IgD-negative memory B cell (primary cell): ENCODE data around the gene EMILIN1. TPM values are rescaled to one million over a fixed set of nuclear protein-coding genes. Genes with fewer than 3 reads are reported as not detected.

Experiments used
- H3K27ac Mint-ChIP-seq, 3 donors: one replicate each; pipeline ENCODE4 v1.8.0; 2020 to 2022; ENCODE audit warnings: mild to moderate bottlenecking in 3 of 3, mixed read lengths in 3 of 3, moderate library complexity in 1 of 3
- H3K27me3 Mint-ChIP-seq: one replicate; pipeline ENCODE4 v1.8.0; 2021; ENCODE audit warnings: mixed read lengths
- H3K36me3 Mint-ChIP-seq: one replicate; pipeline ENCODE4 v1.8.0; 2020; ENCODE audit warnings: mild to moderate bottlenecking, mixed read lengths
- H3K4me1 Mint-ChIP-seq, 3 donors: one replicate each; pipeline ENCODE4 v1.8.0; 2020 to 2022; ENCODE audit warnings: mixed read lengths in 3 of 3, mild to moderate bottlenecking in 1 of 3
- H3K4me3 Mint-ChIP-seq, 4 donors: one replicate each; pipeline ENCODE4 v1.8.0; 2020 to 2022; ENCODE audit warnings: mild to moderate bottlenecking in 4 of 4, mixed read lengths in 4 of 4, moderate library complexity in 3 of 4
- H3K9me3 Mint-ChIP-seq, 3 donors: one replicate each; pipeline ENCODE4 v1.8.0; 2020 to 2021; ENCODE audit warnings: mixed read lengths in 3 of 3, mild to moderate bottlenecking in 1 of 3
- polyA plus RNA-seq: library from polyadenylated mRNA; unstranded; fragments of 300-500 nt; fragmentation: Illumina TruSeq; gene quantifications from one replicate; pipeline ENCODE4 v1.2.3, GENCODE V29; 2021

EMILIN1 gene
- polyA plus RNA-seq, 1 donor from 2014 or later: 0.61 TPM

DNA sequence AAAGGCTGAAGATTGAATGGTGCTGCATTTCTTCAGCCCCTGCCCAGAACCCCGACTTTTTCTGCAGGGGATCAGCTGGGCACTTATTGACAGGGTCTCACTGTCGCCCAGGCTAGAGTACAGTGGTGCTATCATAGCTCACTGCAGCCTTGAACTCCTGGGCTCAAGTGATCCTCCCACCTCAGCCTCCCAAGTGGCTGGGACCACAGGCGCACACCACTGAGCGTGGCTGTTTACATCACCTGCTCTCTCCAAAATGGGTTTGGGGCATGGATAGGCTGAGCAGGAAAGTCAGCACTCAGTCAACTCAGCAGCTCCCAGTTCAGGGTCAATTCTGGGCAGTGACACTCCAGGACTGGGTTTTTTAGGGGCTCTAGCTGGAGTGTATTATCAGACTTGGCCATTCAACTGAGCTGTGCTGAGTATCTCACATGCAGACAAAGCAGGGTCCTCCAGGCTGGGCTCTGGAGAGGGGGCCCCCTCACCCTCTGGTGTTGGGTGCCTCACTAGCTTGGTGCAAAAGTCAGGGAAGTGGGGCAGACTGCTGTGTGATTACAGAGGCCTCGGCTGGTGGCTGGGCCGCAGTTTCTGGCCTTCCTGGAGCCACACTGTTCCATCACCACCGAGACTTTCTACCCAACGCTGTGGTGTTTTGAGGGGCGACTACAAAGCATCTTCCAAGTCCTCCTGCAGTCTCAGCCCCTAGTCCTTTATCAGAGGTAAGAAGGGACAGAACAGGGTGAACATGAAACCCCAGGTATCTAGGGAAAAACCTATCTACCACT lies 49.7 kb downstream of the EMILIN1 start:
- Mint-ChIP-seq H3K27ac (no peak overlapping the region), H3K4me1 (peaks cover 6 to 8% (median 7%) of the 10 kb centered on the region in 3 donors), H3K27me3 (no peaks in the 10 kb centered on the region), H3K4me3 (peak overlapping the region in 1 of 4 donors; percentile 64), H3K9me3 (no peaks in the 10 kb centered on the region), H3K36me3 (no peaks in the 10 kb centered on the region)

DNA sequence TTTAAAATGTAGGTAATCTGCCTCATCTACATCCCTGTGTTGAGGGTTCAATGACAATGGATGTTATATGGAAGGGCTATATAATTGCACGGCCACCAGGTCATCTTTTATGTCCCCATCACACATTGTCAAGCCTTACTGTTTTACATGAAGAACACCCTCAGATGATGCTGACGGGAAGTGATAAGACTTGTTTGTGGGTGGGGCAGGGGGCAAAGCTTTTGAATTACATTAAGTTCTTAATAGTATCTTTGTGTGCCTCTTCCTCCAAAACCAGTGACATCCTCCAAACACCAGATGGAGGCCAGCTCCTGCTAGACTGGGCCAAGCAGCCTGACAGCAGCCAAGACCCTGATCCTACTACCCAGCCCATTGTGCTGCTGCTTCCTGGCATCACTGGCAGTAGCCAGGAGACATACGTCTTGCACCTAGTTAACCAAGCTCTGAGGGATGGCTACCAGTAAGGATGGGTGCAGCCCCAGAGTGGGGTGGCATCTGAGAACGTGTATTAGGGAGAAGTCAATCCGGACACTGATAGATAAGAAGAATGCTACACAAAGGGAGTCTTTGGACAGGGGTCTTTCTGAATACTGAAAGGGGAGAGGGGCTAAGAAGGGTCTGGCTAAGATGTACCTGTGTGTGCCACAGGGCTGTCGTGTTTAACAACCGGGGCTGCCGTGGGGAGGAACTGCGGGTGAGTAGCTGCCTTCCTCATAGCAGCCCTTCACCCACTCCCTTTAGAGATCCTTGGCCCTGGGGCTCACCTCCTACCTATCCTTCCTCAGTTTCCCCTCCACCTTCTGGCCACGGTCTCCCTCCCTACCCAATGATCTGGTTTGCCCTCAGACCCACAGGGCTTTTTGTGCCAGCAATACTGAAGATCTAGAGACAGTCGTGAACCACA lies 50.5 kb downstream of the EMILIN1 start:
- peak overlapping the region in 1 of 4 donors; percentile 64 for H3K4me3 Mint-ChIP-seq
- H3K9me3 Mint-ChIP-seq: no peaks in the 10 kb centered on the region
- peak overlapping the region in 2 of 3 donors; percentile 18 to 29 for H3K27ac Mint-ChIP-seq
- H3K27me3 Mint-ChIP-seq: no peaks in the 10 kb centered on the region
- H3K4me1 Mint-ChIP-seq: peaks cover 8 to 15% (median 12%) of the 10 kb centered on the region in 3 donors
- peaks cover 2% of the 10 kb centered on the region for H3K36me3 Mint-ChIP-seq

DNA sequence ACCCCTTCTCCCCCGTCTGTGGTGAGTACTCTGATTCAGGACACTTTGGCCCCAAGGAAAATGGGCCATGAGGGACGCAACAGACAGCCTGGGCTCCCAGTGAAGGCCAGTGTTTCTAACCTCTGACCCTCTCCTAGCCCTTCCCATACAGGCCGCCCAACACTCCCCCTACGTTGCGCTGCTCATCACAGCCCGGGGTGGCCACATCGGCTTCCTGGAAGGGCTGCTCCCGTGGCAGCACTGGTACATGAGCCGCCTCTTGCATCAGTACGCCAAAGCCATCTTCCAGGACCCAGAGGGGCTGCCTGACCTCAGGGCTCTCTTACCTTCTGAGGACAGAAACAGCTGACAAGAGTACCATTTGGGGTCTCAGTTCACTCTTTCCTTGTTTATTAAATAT lies 52.0 kb downstream of the EMILIN1 start:
- Mint-ChIP-seq H3K4me3 (peak overlapping the region in 3 of 4 donors; percentile 43 to 52 (median 49)), H3K27ac (peak overlapping the region in 1 of 3 donors; percentile 39), H3K4me1 (peaks cover 10 to 17% (median 17%) of the 10 kb centered on the region in 3 donors), H3K27me3 (peaks cover 1% of the 10 kb centered on the region), H3K9me3 (no peaks in the 10 kb centered on the region), H3K36me3 (peaks cover 2% of the 10 kb centered on the region)

DNA sequence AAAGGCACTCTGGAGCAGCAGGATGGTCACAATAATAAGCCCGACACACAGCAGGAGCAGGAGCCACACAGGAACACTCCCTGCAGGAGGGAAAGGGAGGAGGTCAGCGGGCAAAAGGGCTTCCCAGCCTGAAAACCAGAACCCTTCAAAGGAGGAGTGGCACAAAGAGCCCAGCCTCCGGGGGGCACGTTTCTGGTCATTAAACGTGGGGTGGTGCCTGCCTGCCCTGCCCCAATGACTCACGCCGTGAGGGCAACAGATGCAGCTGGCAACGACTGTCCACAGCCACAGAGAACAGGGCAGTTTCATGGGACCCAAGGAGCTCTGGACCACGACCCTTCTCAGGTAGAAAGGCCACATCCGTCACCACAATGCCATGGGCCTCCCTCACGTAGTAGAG lies 53.0 kb downstream of the EMILIN1 start:
- H3K9me3 Mint-ChIP-seq: no peaks in the 10 kb centered on the region
- no peak overlapping the region for H3K27ac Mint-ChIP-seq
- H3K36me3 Mint-ChIP-seq: peaks cover 2% of the 10 kb centered on the region
- H3K4me3 Mint-ChIP-seq: peak overlapping the region in 1 of 4 donors; percentile 52
- H3K27me3 Mint-ChIP-seq: peaks cover 1% of the 10 kb centered on the region
- H3K4me1 Mint-ChIP-seq: peaks cover 10 to 18% (median 15%) of the 10 kb centered on the region in 3 donors

DNA sequence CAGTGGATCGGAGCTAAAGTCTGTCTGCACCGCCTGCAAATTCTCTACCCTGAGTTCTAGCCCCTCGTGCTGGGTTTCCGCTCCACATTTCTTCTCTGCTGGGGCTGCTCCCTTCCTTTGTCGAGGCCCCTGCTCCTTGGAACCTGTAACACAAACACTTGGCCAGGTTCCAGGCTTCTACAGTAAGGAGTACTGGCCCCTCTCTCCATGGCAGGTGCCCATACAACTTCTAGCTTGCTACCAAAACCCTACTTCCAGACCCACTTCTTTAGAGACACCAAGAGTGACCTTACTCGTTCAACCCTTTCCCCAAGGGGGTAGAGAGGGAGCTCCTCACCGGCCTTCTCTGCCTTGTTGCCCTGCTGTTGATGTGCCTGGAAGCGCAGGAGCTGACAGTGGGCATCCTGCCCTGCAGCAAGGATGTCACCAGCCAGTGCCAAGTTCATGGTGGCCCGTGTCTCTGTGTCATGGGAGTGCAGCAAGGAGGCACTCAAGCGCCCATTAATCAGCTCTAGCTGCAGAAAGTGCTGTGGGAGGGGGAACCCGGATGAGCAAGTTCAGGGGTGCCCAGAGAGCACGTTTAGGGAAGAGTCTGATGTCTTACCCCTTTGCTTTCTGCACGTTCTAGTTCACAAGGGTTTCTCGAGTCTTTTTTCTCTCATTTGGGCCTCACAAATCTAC lies 54.9 kb downstream of the EMILIN1 start:
- H3K36me3 Mint-ChIP-seq: peaks cover 2% of the 10 kb centered on the region
- H3K4me3 Mint-ChIP-seq: peak overlapping the region; percentile 90 to 98 (median 94)
- peaks cover 10 to 18% (median 14%) of the 10 kb centered on the region in 3 donors for H3K4me1 Mint-ChIP-seq
- H3K9me3 Mint-ChIP-seq: no peaks in the 10 kb centered on the region
- peak overlapping the region; percentile 86 to 99 (median 98) for H3K27ac Mint-ChIP-seq
- H3K27me3 Mint-ChIP-seq: peaks cover 1% of the 10 kb centered on the region

DNA sequence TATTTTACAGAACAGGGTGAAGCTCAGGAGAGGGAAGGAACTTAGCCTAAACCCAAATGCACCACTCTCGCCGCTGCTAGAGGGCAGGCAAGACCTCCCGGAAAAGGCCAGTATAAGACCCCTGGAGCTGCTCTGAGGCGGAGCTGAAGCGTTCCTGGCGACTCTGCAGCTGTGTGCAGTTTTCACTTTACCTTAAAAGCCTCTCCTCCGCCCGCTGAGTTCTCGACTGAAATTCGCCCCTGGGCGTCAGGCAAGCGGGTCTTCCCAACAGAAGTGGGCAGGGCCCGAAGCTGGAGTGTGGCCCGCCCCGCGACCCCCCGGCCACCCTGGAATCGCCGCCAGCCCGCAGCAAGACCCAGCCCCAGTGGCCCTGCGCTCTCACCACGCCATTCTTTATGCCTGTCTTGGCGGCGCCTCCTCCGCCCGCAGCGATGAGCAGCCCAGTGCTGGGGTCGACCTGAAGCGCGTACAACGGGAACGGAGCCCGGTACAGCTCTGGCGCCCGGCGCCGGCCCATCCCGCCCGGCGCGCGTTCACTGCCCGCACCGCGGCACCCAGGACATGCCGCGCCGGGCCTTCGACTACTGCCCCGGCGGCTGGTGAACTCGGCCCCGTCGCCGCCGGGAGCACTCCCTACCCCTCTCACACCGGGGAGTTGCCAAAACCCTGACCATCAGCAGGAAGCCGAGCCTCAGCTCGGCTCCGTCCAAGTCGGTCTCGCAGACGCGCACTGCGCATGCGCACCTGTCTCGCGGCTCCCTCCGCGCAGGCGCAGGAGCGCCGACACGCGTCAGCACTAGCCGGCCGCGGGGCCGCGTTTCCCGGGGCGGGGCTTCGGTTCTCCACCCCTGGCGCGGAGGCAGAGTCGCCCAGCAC lies 55.7 kb downstream of the EMILIN1 start, which contains the start of gene PREB:
TSS of gene PREB (minus strand) at position 732 of the 876 bp plus-strand sequence. CDS start at position 517, 215 bp downstream.
- peak within 1 kb of the TSS; percentile 86 to 99 (median 98) for H3K27ac Mint-ChIP-seq

DNA sequence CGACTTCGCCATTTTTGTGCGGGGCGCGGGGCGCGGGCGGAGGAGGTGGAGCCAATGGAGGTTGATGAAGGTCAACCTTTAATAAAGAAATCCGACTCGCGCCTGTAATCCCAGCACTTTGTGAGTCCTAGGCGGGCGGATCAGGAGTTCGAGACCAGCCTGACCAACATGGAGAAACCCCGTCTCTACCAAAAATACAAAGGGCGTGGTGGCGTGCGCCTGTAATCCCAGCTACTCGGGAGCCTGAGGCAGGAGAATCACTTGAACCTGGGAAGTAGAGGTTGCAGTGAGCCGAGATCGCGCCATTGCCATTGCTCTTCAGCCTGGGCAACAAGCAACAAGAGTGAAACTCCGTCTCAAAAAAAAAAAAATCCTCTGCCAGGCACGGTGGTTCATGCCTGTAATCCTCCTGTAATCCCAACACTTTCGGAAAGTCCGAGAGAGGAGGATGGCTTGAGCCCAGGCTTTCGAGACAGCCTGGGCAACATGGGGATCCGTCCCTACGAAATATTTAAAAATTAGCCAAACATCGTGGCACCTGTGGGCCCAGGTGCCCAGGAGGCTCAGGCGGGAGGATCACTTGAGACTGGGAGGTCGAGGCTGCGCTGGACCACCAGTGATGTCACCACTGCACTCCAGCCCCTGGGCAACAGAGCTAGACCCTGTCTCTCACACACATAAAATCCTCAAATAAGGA lies 56.5 kb downstream of the EMILIN1 start:
- Mint-ChIP-seq H3K4me3 (peak overlapping the region; percentile 90 to 98 (median 94)), H3K9me3 (no peaks in the 10 kb centered on the region), H3K27ac (peak overlapping the region; percentile 86 to 99 (median 98)), H3K36me3 (peaks cover 2% of the 10 kb centered on the region), H3K27me3 (peaks cover 1% of the 10 kb centered on the region), H3K4me1 (peaks cover 10 to 18% (median 14%) of the 10 kb centered on the region in 3 donors)

More for the DNA sequence above, 55.7 kb downstream of the EMILIN1 start, which contains the start of gene PREB:
- Mint-ChIP-seq H3K9me3 (no peaks in the 10 kb centered on the region), H3K4me3 (peak within 1 kb of the TSS; percentile 90 to 98 (median 94)), H3K4me1 (peaks cover 10 to 18% (median 14%) of the 10 kb centered on the region in 3 donors), H3K27me3 (peaks cover 1% of the 10 kb centered on the region), H3K36me3 (peaks cover 2% of the 10 kb centered on the region)

DNA sequence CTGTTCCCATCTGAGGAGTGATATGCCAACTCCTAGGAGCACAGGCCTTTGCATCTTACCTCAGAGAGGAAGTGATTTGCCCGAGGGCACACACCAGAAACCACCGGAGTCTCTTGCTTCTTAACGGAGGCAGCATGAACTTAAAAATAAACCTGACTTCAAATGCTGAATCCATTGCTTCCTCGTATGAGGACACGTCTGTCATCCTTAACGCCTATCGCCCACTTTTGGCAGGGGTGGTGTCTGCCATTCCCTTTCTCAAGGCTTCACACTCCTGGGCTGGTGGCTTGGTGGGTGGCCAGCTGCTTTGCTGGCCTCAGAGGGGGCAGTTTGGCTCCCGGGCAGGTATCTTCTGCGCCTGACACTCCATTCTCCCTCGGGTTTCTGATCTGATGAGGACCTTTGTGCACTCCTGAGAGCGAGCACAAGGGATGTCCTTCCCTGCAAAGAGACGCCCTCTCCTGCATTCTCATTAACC lies 57.1 kb downstream of the EMILIN1 start:
- Mint-ChIP-seq H3K4me3 (peak overlapping the region; percentile 63 to 92 (median 84)), H3K27ac (peak overlapping the region in 2 of 3 donors; percentile 86 to 98), H3K9me3 (no peaks in the 10 kb centered on the region), H3K36me3 (peaks cover 2% of the 10 kb centered on the region), H3K4me1 (peaks cover 10 to 16% (median 14%) of the 10 kb centered on the region in 3 donors), H3K27me3 (peaks cover 1% of the 10 kb centered on the region)

Other genes with a start within 250 kb of the EMILIN1 start
- not detected for gene DPYSL5, start 230.5 kb upstream of the EMILIN1 start, polyA plus RNA-seq
- 2.4 TPM for gene MAPRE3, start 108.0 kb upstream of the EMILIN1 start, polyA plus RNA-seq
- gene TMEM214, start 45.6 kb upstream of the EMILIN1 start, polyA plus RNA-seq: 34.3 TPM
- gene AGBL5, start 26.9 kb upstream of the EMILIN1 start, polyA plus RNA-seq: 10.8 TPM
- 723 TPM for gene OST4, start 7.0 kb upstream of the EMILIN1 start, polyA plus RNA-seq
- gene KHK, start 8.2 kb downstream of the EMILIN1 start, polyA plus RNA-seq: 6.5 TPM
- gene CGREF1, start 40.5 kb downstream of the EMILIN1 start, polyA plus RNA-seq: not detected
- 0.35 TPM for gene ABHD1, start 45.2 kb downstream of the EMILIN1 start, polyA plus RNA-seq
- 62.2 TPM for gene PREB, start 56.0 kb downstream of the EMILIN1 start, polyA plus RNA-seq
- not detected for gene PRR30, start 60.8 kb downstream of the EMILIN1 start, polyA plus RNA-seq
- gene TCF23, start 70.4 kb downstream of the EMILIN1 start, polyA plus RNA-seq: not detected
- gene ATRAID, start 133.4 kb downstream of the EMILIN1 start, polyA plus RNA-seq: 274 TPM
- gene SLC5A6, start 133.7 kb downstream of the EMILIN1 start, polyA plus RNA-seq: 20.3 TPM
- 18.9 TPM for gene CAD, start 138.8 kb downstream of the EMILIN1 start, polyA plus RNA-seq
- not detected for gene SLC30A3, start 184.4 kb downstream of the EMILIN1 start, polyA plus RNA-seq
- not detected for gene DNAJC5G, start 196.8 kb downstream of the EMILIN1 start, polyA plus RNA-seq
- gene TRIM54, start 203.8 kb downstream of the EMILIN1 start, polyA plus RNA-seq: not detected
- 1.6 TPM for gene UCN, start 229.8 kb downstream of the EMILIN1 start, polyA plus RNA-seq
- 96.1 TPM for gene MPV17, start 244.5 kb downstream of the EMILIN1 start, polyA plus RNA-seq